Measurements from ENCODE around the gene CEP57L1.
"Not testable (repeated sequence)": the region's sequence is repeated elsewhere in the genome, so short reads cannot be mapped to it uniquely, and the experiment has no call there.

The CEP57L1 gene

DNA sequence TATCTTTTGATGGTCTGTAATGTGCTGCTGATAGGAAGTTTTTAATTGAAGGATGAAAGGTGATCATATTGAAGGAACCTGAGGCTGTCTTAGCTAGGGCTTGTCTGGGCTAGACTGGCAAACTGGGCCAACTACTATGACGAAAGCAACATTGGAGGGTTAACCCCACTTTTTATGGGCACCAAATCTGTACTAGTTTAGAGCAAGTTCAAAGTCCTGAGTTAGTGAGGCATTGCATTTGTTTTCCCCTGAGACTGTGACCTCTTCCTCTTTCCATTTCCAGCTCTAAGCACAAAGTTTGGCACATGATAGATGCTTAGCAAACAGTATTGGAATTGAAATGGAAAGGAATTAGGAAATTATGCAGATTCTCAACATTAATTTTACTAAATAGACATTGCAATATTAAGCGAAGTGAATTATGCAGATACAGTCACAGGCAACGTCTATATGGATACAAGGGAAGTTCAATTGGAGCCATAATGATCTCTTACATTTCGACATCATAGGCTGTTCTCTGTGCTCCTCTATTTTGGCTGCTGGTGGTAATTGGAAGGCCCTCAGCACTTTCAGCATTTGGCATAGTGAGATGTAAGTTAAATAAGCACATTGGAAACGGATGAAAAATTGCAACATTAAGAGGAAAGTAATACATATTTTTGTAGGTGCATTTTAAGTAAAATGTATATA lies 22.2 kb downstream of the CEP57L1 start:
- Mint-ChIP-seq H3K27me3 (no peaks in the 10 kb centered on the region), H3K4me1 (ENCODE audit: low read depth) (peaks cover 15% of the 10 kb centered on the region), H3K27ac (no peak overlapping the region), H3K36me3 (ENCODE audit: low read depth) (no peaks in the 10 kb centered on the region), H3K4me3 (no peak overlapping the region), H3K9me3 (no peaks in the 10 kb centered on the region)
- no peak for DNase-seq

DNA sequence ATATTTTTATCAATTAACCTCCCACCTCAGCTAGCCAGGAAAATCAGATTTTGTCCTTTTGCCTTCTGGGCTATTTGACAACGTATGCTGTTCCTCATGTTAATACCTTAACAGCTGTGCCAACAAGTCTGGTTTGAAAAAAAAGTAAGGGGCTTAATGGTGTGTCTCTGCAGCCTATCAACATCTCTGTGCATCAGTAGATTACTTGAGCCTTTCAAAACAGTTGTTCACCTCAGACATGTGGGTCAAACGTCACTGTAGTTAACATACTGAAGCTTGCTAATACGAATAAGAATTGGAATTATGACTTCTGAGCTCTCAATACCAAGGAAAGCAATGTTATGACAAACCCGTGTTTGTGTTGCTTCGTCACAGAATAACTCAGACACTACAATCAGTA lies 23.0 kb downstream of the CEP57L1 start:
- DNase-seq, result no peak
- H3K4me3 Mint-ChIP-seq, result no peak overlapping the region
- no peaks in the 10 kb centered on the region for H3K9me3 Mint-ChIP-seq
- no peaks in the 10 kb centered on the region for H3K27me3 Mint-ChIP-seq
- H3K36me3 Mint-ChIP-seq (ENCODE audit: low read depth), result no peaks in the 10 kb centered on the region
- no peak overlapping the region for H3K27ac Mint-ChIP-seq
- peaks cover 13% of the 10 kb centered on the region for H3K4me1 Mint-ChIP-seq (ENCODE audit: low read depth)

DNA sequence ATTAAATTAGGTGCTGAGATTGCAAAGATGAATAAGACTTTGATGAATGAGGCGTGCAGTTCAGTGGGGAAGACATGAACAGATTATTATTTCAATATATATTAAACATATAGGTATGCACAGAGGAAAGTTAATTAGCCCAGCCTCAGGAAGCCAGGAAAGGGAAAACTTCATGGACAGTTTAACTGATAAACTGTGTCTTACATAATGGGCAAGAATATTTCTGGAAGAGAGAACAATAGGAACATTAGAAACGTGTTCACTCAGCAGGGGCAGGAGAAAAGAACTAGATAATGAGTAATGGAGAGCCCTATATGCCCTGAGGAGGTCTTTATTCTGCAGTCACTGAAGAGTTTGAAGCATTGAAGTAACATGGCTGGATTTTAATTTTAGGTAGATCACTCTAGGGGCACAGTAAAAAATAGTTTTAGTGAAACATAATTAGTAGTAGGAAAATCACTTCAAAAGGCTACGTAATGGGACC lies 23.6 kb downstream of the CEP57L1 start:
- H3K4me1 Mint-ChIP-seq (ENCODE audit: low read depth), result peaks cover 13% of the 10 kb centered on the region
- no peak for DNase-seq
- no peak overlapping the region for H3K4me3 Mint-ChIP-seq
- no peaks in the 10 kb centered on the region for H3K27me3 Mint-ChIP-seq
- no peaks in the 10 kb centered on the region for H3K36me3 Mint-ChIP-seq (ENCODE audit: low read depth)
- no peak overlapping the region for H3K27ac Mint-ChIP-seq
- no peaks in the 10 kb centered on the region for H3K9me3 Mint-ChIP-seq

GRCh38 chr6:109121411-109121810 lies 26.1 kb downstream of the CEP57L1 start:
- Mint-ChIP-seq H3K27me3 (no peaks in the 10 kb centered on the region), H3K4me3 (no peak overlapping the region), H3K27ac (no peak overlapping the region), H3K9me3 (no peaks in the 10 kb centered on the region), H3K36me3 (ENCODE audit: low read depth) (no peaks in the 10 kb centered on the region), H3K4me1 (ENCODE audit: low read depth) (peaks cover 13% of the 10 kb centered on the region)
- no peak for DNase-seq

DNA sequence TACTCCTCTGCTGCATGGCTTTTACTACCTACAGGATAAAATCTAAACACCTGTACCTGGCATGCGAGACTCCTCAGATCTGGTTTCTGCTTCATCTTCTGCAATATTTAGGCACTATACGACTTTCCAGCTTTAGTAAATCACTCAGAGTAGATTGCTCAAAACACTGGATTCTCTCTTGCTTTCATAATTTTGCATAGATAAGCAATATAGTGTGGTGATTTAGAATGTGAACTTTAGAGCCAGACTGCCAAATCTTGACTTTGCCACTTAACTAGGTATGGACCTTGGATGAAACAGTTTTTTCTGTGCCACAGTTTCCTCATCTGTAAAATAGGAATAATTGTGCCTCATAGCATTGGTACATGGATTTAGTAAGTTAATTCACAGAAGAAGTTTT lies 28.9 kb downstream of the CEP57L1 start:
- H3K36me3 Mint-ChIP-seq (ENCODE audit: low read depth), result peaks cover 4% of the 10 kb centered on the region
- DNase-seq, result no peak
- H3K4me1 Mint-ChIP-seq (ENCODE audit: low read depth), result peaks cover 13% of the 10 kb centered on the region
- H3K27me3 Mint-ChIP-seq, result no peaks in the 10 kb centered on the region
- H3K4me3 Mint-ChIP-seq, result no peak overlapping the region
- no peak overlapping the region for H3K27ac Mint-ChIP-seq
- H3K9me3 Mint-ChIP-seq, result no peaks in the 10 kb centered on the region

GRCh38 chr6:109125504-109125903 lies 30.2 kb downstream of the CEP57L1 start:
- Mint-ChIP-seq H3K4me3 (no peak overlapping the region), H3K4me1 (ENCODE audit: low read depth) (peaks cover 8% of the 10 kb centered on the region), H3K27me3 (no peaks in the 10 kb centered on the region), H3K36me3 (ENCODE audit: low read depth) (peaks cover 7% of the 10 kb centered on the region), H3K27ac (no peak overlapping the region), H3K9me3 (no peaks in the 10 kb centered on the region)
- DNase-seq, result no peak

- no peaks in the 10 kb centered on the region for H3K9me3 Mint-ChIP-seq
- H3K4me3 Mint-ChIP-seq, result no peak overlapping the region
- no peak overlapping the region for H3K27ac Mint-ChIP-seq
- H3K4me1 Mint-ChIP-seq (ENCODE audit: low read depth), result peaks cover 3% of the 10 kb centered on the region
- no peak for DNase-seq
- H3K27me3 Mint-ChIP-seq, result no peaks in the 10 kb centered on the region
- H3K36me3 Mint-ChIP-seq (ENCODE audit: low read depth), result peaks cover 13% of the 10 kb centered on the region
These were observed 34.8 kb downstream of the CEP57L1 start for GRCh38 chr6:109130065-109130464.

DNA sequence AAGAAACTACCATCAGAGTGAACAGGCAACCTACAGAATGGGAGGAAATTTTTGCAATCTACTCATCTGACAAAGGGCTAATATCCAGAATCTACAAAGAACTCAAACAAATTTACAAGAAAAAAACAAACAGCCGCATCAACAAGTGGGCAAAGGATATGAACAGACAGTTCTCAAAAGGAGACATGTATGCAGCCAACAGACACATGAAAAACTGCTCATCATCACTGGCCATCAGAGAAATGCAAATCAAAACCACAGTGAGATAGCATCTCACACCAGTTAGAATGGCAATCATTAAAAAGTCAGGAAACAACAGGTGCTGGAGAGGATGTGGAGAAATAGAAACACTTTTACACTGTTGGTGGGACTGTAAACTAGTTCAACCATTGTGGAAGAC lies 40.3 kb downstream of the CEP57L1 start:
- H3K27ac Mint-ChIP-seq; H3K27me3 Mint-ChIP-seq; H3K4me3 Mint-ChIP-seq; H3K9me3 Mint-ChIP-seq; H3K36me3 Mint-ChIP-seq (ENCODE audit: low read depth); H3K4me1 Mint-ChIP-seq (ENCODE audit: low read depth); DNase-seq: not testable (repeated sequence)

DNA sequence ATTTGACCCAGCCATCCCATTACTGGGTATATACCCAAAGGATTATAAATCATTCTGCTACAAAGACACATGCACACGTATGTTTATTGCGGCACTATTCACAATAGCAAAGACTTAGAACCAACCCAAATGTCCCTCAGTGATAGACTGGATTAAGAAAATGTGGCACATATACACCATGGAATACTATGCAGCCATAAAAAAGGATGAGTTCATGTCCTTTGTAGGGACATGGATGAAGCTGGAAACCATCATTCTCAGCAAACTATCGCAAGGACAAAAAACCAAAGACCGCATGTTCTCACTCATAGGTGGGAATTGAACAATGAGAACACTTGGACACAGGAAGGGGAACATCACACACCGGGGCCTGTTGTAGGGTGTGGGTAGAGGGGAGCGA lies 40.7 kb downstream of the CEP57L1 start:
- H3K4me3 Mint-ChIP-seq; H3K27me3 Mint-ChIP-seq; DNase-seq; H3K27ac Mint-ChIP-seq; H3K9me3 Mint-ChIP-seq; H3K4me1 Mint-ChIP-seq (ENCODE audit: low read depth); H3K36me3 Mint-ChIP-seq (ENCODE audit: low read depth): not testable (repeated sequence)

DNA sequence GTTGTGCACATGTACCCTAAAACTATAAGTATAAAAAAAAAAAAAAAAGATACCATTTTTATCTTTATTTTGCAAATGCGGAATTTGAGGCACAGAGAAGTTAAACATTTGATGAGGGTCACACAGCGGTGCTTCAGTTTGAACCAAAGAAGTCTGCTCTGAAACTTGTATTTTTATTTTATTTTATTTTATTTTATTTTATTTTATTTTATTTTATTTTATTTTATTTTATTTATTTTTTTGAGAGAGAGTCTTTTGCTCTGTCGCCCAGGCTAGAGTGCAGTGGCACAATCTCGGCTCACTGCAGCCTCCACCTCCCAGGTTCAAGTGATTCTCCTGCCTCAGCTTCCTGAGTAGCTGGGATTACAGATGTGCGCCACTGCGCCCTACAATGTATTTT lies 41.2 kb downstream of the CEP57L1 start:
- H3K4me1 Mint-ChIP-seq (ENCODE audit: low read depth); H3K9me3 Mint-ChIP-seq; H3K4me3 Mint-ChIP-seq; H3K27ac Mint-ChIP-seq; H3K27me3 Mint-ChIP-seq; DNase-seq: not testable (repeated sequence)
- peaks cover 12% of the 10 kb centered on the region for H3K36me3 Mint-ChIP-seq (ENCODE audit: low read depth)

- no peaks in the 10 kb centered on the region for H3K9me3 Mint-ChIP-seq
- H3K36me3 Mint-ChIP-seq (ENCODE audit: low read depth), result peaks cover 11% of the 10 kb centered on the region
- H3K27me3 Mint-ChIP-seq, result no peaks in the 10 kb centered on the region
- no peak for DNase-seq
- no peak overlapping the region for H3K4me3 Mint-ChIP-seq
- H3K27ac Mint-ChIP-seq, result peak overlapping the region; percentile 11
- no peaks in the 10 kb centered on the region for H3K4me1 Mint-ChIP-seq (ENCODE audit: low read depth)
These were observed 43.8 kb downstream of the CEP57L1 start for GRCh38 chr6:109139109-109139508.

DNA sequence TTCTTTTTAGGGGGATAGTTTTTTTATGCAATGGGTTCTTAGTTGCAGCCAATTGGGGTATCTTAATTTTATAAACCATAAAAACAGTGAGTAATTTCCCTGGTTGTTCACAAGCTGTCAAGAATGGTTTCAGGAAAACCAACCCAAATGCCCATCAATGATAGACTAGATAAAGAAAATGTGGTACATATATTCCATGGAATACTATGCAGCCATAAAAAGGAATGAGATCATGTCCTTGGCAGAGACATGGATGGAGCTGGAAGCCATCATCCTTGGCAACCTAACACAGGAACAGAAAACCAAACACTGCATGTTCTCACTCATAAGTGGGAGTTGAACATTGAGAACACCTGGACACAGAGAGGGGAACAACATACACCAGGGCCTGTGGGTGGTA lies 46.8 kb downstream of the CEP57L1 start:
- not testable (repeated sequence) for DNase-seq; H3K4me1 Mint-ChIP-seq (ENCODE audit: low read depth); H3K4me3 Mint-ChIP-seq; H3K27me3 Mint-ChIP-seq; H3K9me3 Mint-ChIP-seq; H3K27ac Mint-ChIP-seq
- H3K36me3 Mint-ChIP-seq (ENCODE audit: low read depth), result peaks cover 11% of the 10 kb centered on the region

- no peak for DNase-seq
These were observed 47.9 kb downstream of the CEP57L1 start for GRCh38 chr6:109143191-109143590.

GRCh38 chr6:109148251-109148650 lies 52.9 kb downstream of the CEP57L1 start:
- not testable (repeated sequence) for H3K4me1 Mint-ChIP-seq (ENCODE audit: low read depth); H3K4me3 Mint-ChIP-seq; H3K9me3 Mint-ChIP-seq; H3K27me3 Mint-ChIP-seq; DNase-seq; H3K27ac Mint-ChIP-seq
- peaks cover 27% of the 10 kb centered on the region for H3K36me3 Mint-ChIP-seq (ENCODE audit: low read depth)

More at GRCh38 chr6:109143191-109143590, 47.9 kb downstream of the CEP57L1 start:
- no peak overlapping the region for H3K4me3 Mint-ChIP-seq
- H3K27me3 Mint-ChIP-seq, result no peaks in the 10 kb centered on the region
- no peaks in the 10 kb centered on the region for H3K9me3 Mint-ChIP-seq
- H3K36me3 Mint-ChIP-seq (ENCODE audit: low read depth), result peaks cover 17% of the 10 kb centered on the region
- H3K27ac Mint-ChIP-seq, result no peak overlapping the region
- no peaks in the 10 kb centered on the region for H3K4me1 Mint-ChIP-seq (ENCODE audit: low read depth)

DNA sequence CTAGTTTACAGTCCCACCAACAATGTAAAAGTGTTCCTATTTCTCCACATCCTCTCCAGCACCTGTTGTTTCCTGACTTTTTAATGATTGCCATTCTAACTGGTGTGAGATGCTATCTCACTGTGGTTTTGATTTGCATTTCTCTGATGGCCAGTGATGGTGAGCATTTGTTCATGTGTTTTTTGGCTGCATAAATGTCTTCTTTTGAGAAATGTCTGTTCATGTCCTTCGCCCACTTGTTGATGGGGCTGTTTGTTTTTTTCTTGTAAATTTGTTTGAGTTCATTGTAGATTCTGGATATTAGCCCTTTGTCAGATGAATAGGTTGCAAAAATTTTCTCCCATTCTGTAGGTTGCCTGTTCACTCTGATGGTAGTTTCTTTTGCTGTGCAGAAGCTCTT lies 53.4 kb downstream of the CEP57L1 start:
- H3K36me3 Mint-ChIP-seq (ENCODE audit: low read depth), result peaks cover 29% of the 10 kb centered on the region
- H3K4me1 Mint-ChIP-seq (ENCODE audit: low read depth); H3K9me3 Mint-ChIP-seq; DNase-seq; H3K27ac Mint-ChIP-seq; H3K27me3 Mint-ChIP-seq; H3K4me3 Mint-ChIP-seq: not testable (repeated sequence)

- Mint-ChIP-seq H3K36me3 (ENCODE audit: low read depth) (peaks cover 48% of the 10 kb centered on the region), H3K4me1 (ENCODE audit: low read depth) (no peaks in the 10 kb centered on the region), H3K27ac (no peak overlapping the region), H3K9me3 (no peaks in the 10 kb centered on the region), H3K27me3 (no peaks in the 10 kb centered on the region), H3K4me3 (no peak overlapping the region)
- DNase-seq, result no peak
These were observed 58.4 kb downstream of the CEP57L1 start for GRCh38 chr6:109153752-109154151.

Data from activated T-cell treated with anti-CD3 and anti-CD28 coated beads, Interleukin-2, amount 50 U/mL, for 24 hours (primary cell).